Esophagus squamous epithelium (tissue), 4 donors: ENCODE results near the gene NDRG3.

Experiments
- CTCF ChIP-seq, 6 experiments: fragments of 450-650 bp in 4 of 6; fragments of 200-600 bp in 2 of 6; sonication (generic) in 2 of 6; IDR thresholded peaks; one replicate each; pipeline ENCODE4 v1.5.1; 2016 to 2019; ENCODE audit warnings: antibody characterized with exemption in 6 of 6, mild to moderate bottlenecking in 4 of 6, moderate library complexity in 4 of 6
- POLR2A ChIP-seq, 4 donors: fragments of 450-650 bp; IDR thresholded peaks; one replicate each; pipeline ENCODE4 v1.6.1; 2017; ENCODE audit warnings: antibody characterized with exemption in 4 of 4, mild to moderate bottlenecking in 4 of 4, moderate library complexity in 3 of 4

GRCh38 chr20:36756496-36756895 is 10.6 kb upstream of the NDRG3 start:
- no peak for TF ChIP-seq POLR2A (IDR thresholded peaks at IDR 0.05)
- TF ChIP-seq CTCF (IDR thresholded peaks at IDR 0.05), result no peak
